ENCODE data around the gene CFAP210. TPM values are rescaled to one million over a fixed set of nuclear protein-coding genes. Genes with fewer than 3 reads are reported as not detected.

CFAP210 gene
- total RNA-seq, 4 donors from 2014 or later, result not detected

DNA sequence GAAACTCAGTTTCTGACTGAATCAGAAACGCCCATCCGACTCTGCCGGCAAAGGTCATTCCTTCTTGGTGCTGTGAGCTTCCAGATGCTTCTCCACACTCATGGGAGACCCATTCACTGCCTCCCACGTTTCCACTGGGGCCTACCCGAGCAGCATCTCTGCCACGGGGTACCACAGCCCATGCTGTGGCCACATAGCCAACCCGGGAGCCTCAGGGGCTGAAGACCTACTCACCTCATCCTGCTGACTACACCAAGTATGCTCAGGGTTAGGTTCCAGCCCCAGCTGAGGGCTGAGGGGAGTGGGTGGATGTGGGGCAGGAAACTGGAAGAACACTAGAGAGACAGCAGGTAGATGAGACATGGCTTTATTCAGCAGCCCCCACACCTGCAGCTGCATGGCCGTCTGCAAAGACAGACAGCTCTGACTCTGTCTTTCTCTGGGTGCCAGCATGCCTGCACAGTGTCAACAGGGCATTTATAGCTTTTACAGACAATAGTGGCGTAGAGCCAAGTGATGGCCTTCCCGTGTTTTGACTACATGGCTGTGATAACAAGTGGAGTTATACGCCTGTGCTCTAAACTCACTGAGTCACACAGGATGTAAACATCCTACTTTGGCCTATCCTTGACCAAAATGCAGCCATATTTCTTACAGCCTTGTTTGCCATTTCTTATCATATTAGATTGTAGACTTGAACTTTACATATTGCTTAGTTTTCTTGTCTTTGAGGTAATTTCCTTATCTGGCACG, 22.9 kb upstream of the CFAP210 start:
- TF ChIP-seq, protein P1, sequence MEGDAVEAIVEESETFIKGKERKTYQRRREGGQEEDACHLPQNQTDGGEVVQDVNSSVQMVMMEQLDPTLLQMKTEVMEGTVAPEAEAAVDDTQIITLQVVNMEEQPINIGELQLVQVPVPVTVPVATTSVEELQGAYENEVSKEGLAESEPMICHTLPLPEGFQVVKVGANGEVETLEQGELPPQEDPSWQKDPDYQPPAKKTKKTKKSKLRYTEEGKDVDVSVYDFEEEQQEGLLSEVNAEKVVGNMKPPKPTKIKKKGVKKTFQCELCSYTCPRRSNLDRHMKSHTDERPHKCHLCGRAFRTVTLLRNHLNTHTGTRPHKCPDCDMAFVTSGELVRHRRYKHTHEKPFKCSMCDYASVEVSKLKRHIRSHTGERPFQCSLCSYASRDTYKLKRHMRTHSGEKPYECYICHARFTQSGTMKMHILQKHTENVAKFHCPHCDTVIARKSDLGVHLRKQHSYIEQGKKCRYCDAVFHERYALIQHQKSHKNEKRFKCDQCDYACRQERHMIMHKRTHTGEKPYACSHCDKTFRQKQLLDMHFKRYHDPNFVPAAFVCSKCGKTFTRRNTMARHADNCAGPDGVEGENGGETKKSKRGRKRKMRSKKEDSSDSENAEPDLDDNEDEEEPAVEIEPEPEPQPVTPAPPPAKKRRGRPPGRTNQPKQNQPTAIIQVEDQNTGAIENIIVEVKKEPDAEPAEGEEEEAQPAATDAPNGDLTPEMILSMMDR (IDR thresholded peaks at IDR 0.05; ENCODE audit: low read depth), result no peak

DNA sequence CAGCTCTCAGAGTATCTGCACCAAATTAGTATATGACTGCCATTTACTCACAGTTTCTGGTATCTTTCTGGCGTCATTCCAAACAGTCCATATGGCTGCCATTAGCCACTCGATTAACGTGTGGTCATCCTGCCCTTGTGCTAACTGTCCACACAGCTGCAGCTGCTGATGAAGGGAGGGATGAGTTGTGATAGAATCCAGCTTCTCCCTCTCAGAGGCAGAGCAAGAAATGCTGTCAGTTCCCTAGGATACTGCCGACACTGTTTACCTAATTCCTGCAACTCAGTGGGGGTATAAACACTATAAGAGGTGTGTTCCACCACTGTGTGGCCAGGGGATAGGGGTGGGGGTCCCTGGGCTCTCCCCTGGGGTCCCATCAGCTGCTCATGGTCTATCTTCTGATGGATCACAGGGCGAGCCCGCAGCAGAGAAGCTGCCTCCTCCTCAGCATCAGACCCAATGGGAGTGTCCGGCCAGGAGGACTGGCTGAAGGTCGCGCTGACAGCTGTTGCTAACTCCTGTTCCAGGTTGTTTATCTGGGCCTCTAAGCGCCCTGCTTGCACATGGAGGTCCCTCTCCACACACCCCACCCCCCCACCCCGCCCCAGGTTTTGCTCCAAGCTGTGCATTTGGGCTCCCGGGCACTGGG, 22.2 kb upstream of the CFAP210 start:
- TF ChIP-seq, protein P1 (IDR thresholded peaks at IDR 0.05; ENCODE audit: low read depth), result no peak

DNA sequence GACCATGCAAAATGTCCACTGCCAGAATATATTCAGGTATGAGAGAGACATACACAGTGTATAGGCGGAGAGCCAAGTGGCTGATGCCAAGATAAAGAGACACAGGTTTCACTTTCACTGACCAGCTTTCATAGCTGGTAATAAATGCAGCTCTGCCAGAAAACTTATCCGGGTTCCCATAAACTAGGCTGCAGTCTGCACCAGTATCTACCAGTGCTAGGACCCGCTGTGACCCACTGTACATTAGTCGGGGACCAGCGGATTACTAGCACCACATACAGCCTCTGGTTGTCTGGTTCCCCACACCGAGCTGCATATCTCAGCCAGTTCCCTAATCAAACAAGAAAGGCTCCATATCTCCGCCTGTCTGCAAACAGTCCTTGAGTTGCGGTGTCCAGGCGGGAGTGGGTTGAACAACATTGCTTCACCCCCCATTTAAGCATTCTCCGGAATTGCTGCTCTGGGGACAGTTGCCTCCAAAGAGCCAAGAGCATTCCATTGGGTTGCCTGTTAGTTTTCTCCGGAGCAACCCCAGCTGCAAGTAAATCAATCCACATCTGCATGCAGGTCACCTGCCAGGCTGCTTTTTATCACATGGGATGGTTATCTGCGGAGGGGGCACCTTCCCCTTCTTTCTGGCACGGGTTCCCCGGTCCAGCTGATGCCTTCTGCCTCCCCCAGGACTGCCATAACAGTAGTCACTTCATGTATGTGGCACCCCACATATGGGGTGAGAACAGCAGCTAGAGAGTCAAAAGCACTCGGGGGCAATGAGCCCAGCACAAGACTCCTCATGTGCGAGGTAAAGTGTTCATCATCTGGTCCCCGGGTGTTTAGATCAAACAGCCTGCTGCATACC, 21.4 kb upstream of the CFAP210 start:
- TF ChIP-seq, protein P1 (IDR thresholded peaks at IDR 0.05; ENCODE audit: low read depth), result no peak

DNA sequence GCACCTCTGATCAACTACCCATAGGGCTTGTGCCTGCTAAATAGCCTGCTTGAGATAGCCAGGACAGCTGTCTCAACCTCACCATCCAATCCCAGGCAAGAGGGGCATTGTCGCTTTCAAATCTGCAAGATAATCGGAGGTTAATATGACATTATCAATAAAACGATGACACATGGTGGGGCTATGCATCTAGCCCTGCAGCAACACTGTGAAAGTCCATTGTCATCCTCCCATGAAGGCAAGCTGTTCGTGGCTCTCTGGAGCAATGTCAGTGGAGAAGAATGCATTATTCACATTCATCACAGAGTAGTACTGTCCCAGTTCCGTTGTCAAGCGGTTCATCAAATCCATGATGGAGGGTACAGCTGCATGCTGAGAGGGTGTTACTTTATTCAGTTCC, 20.5 kb upstream of the CFAP210 start:
- TF ChIP-seq, protein P1 (IDR thresholded peaks at IDR 0.05; ENCODE audit: low read depth), result no peak

DNA sequence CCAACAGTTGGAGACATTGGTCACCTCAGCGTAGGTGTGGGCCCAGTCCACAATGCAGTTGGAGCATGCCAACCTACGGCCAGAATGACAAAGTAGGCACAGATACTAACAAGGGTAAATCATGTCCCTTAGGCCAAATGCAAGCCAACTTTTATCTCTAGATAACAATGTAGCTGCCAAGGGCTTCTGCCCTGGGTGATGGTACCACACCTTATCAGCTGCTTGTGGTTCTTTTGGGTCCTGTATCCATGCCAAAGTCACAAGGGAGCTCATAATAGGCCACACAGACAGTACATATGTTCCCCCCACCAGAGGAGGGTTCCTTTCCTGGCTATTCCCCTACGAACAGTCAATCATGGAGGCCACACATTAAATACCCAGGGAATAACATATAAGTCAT, 19.1 kb upstream of the CFAP210 start:
- TF ChIP-seq, protein P1 (IDR thresholded peaks at IDR 0.05; ENCODE audit: low read depth), result no peak

DNA sequence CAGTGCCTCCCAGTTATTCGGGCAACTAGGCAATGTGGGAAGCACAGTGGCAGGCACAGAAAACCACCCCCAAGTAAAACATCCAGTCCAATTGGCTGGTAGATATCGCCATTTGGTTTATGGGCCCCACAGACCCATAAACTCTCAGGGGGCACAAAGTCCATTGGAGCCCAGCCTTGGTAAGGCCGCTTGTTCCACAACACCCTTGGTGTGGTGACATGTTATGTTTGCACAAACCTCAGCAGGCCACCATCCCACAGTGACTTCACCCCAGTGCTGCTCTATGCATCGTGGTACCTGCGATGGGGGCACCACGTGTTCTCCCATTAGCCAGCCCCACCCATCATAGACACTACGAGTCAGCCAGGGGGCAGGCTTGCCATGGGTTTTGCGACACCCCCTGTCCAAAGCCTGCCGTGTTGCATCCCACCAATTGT, 18.6 kb upstream of the CFAP210 start:
- TF ChIP-seq, protein P1 (IDR thresholded peaks at IDR 0.05; ENCODE audit: low read depth), result no peak

All from subcutaneous adipose tissue (tissue), 4 donors.